SKM-1 treated with dmso at 0.1 percent for 144 hours (cell line): ENCODE measurements around the gene SP5.
"Not testable (repeated sequence)": the region's sequence is repeated elsewhere in the genome, so short reads cannot be mapped to it uniquely, and the experiment has no call there.

ENCODE experiments used
- DNase-seq: peaks from one replicate; lab custom pipeline; 2025; ENCODE audit not compliant: unreplicated experiment; lab: John Stamatoyannopoulos, UW

Gene SP5

GRCh38 chr2:170737821-170738220 lies 22.7 kb downstream of the SP5 start:
- no peak for DNase-seq

GRCh38 chr2:170739048-170739447 lies 23.9 kb downstream of the SP5 start:
- no peak for DNase-seq

GRCh38 chr2:170739507-170740046 lies 24.4 kb downstream of the SP5 start:
- peak; percentile 14 for DNase-seq

- DNase-seq, result no peak
Measured at GRCh38 chr2:170740660-170741059, 25.5 kb downstream of the SP5 start.

GRCh38 chr2:170742000-170742399 lies 26.9 kb downstream of the SP5 start:
- DNase-seq, result no peak

GRCh38 chr2:170742896-170743529 lies 27.9 kb downstream of the SP5 start:
- DNase-seq, result no peak

GRCh38 chr2:170743530-170744239 lies 28.5 kb downstream of the SP5 start:
- no peak for DNase-seq

- DNase-seq, result peak; percentile 70
Measured at GRCh38 chr2:170744248-170745002, 29.3 kb downstream of the SP5 start.

- DNase-seq, result peak; percentile 40
Measured at GRCh38 chr2:170745305-170745704, 30.2 kb downstream of the SP5 start.

GRCh38 chr2:170747921-170748320 lies 32.8 kb downstream of the SP5 start:
- no peak for DNase-seq

GRCh38 chr2:170751555-170751954 lies 36.4 kb downstream of the SP5 start:
- DNase-seq, result not testable (repeated sequence)

GRCh38 chr2:170761572-170761971 lies 46.4 kb downstream of the SP5 start:
- no peak for DNase-seq

- DNase-seq, result no peak
Measured at GRCh38 chr2:170762760-170763159, 47.6 kb downstream of the SP5 start.

GRCh38 chr2:170763232-170763631 lies 48.1 kb downstream of the SP5 start:
- no peak for DNase-seq

GRCh38 chr2:170764880-170765261 lies 49.7 kb downstream of the SP5 start:
- DNase-seq, result no peak

GRCh38 chr2:170766693-170767092 lies 51.6 kb downstream of the SP5 start:
- DNase-seq, result no peak
